H9 (cell line): ENCODE data around the gene MRAP. TPM values are rescaled to one million over a fixed set of nuclear protein-coding genes. Genes with fewer than 3 reads are reported as not detected.

Experiments
- DNase-seq: peaks from one replicate; pipeline ENCODE4 v3.0.0-alpha.2; 2017
- H2AFZ ChIP-seq: one replicate; pipeline ENCODE4 v1.6.1; 2013; ENCODE audit warnings: mild to moderate bottlenecking, low read length, control low read depth, moderate library complexity
- H2AK5ac ChIP-seq: 2 replicates; pipeline ENCODE4 v1.6.1; 2013; ENCODE audit warnings: low read length, control low read depth, mixed read lengths; ENCODE audit not compliant: insufficient read length
- H2BK120ac ChIP-seq: one replicate; pipeline ENCODE4 v1.6.1; 2013; ENCODE audit warnings: low read depth, mild to moderate bottlenecking, low read length, control low read depth, inconsistent platforms; ENCODE audit not compliant: poor library complexity, severe bottlenecking
- H2BK12ac ChIP-seq: 2 replicates; pipeline ENCODE4 v1.6.1; 2013; ENCODE audit warnings: low read length, control low read depth, mixed read lengths, low read depth; ENCODE audit not compliant: insufficient read length
- H2BK15ac ChIP-seq: 2 replicates; pipeline ENCODE4 v1.6.1; 2013; ENCODE audit warnings: low read depth, low read length, control low read depth
- H2BK20ac ChIP-seq: one replicate; pipeline ENCODE4 v1.6.1; 2013; ENCODE audit warnings: low read depth, mild to moderate bottlenecking, low read length, control low read depth, inconsistent platforms; ENCODE audit not compliant: poor library complexity, severe bottlenecking
- H2BK5ac ChIP-seq: 2 replicates; pipeline ENCODE4 v1.6.1; 2013; ENCODE audit warnings: low read length, control low read depth, mixed read lengths; ENCODE audit not compliant: insufficient read length
- H3K14ac ChIP-seq: 2 replicates; pipeline ENCODE4 v1.6.1; 2013; ENCODE audit warnings: low read length, control low read depth; ENCODE audit not compliant: insufficient read depth
- H3K18ac ChIP-seq: 2 replicates; pipeline ENCODE4 v1.6.1; 2013; ENCODE audit warnings: low read depth, mild to moderate bottlenecking, mixed read lengths, low read length, control low read depth; ENCODE audit not compliant: insufficient read length
- H3K23ac ChIP-seq: 2 replicates; pipeline ENCODE4 v1.6.1; 2013; ENCODE audit warnings: low read length, control low read depth, mixed read lengths, low read depth; ENCODE audit not compliant: insufficient read length
- H3K23me2 ChIP-seq: 2 replicates; pipeline ENCODE4 v1.6.1; 2013; ENCODE audit warnings: low read depth, mild to moderate bottlenecking, mixed read lengths, low read length, control low read depth; ENCODE audit not compliant: insufficient read length, poor library complexity, severe bottlenecking
- H3K27ac ChIP-seq: 2 replicates; pipeline ENCODE4 v1.5.1; 2013; ENCODE audit warnings: low read length, control low read depth, mixed read lengths, low read depth; ENCODE audit not compliant: insufficient read length
- H3K27me3 ChIP-seq: 2 replicates; pipeline ENCODE4 v1.6.1; 2013; ENCODE audit warnings: low read length, control low read depth, inconsistent platforms; ENCODE audit not compliant: insufficient read depth
- H3K4ac ChIP-seq: 2 replicates; pipeline ENCODE4 v1.6.1; 2013; ENCODE audit warnings: low read depth, mild to moderate bottlenecking, control low read depth, inconsistent platforms, low read length, moderate library complexity
- H3K4me1 ChIP-seq: 2 replicates; pipeline ENCODE4 v1.6.1; 2013; ENCODE audit warnings: low read length, control low read depth, inconsistent platforms; ENCODE audit not compliant: insufficient read depth
- H3K4me2 ChIP-seq: 2 replicates; pipeline ENCODE4 v1.6.1; 2013; ENCODE audit warnings: low read length, control low read depth, mixed read lengths; ENCODE audit not compliant: insufficient read length, insufficient read depth
- H3K56ac ChIP-seq: 2 replicates; pipeline ENCODE4 v1.6.1; 2013; ENCODE audit warnings: low read depth, mild to moderate bottlenecking, mixed read lengths, low read length, control low read depth; ENCODE audit not compliant: insufficient read length
- H3K79me1 ChIP-seq: 2 replicates; pipeline ENCODE4 v1.6.1; 2013; ENCODE audit warnings: low read depth, mild to moderate bottlenecking, moderate library complexity, low read length, control low read depth, inconsistent platforms; ENCODE audit not compliant: insufficient read depth, poor library complexity, severe bottlenecking
- H3K79me2 ChIP-seq: 2 replicates; pipeline ENCODE4 v1.6.1; 2013; ENCODE audit warnings: low read length, control low read depth, inconsistent platforms; ENCODE audit not compliant: insufficient read depth
- H3K9ac ChIP-seq: 2 replicates; pipeline ENCODE4 v1.6.1; 2013; ENCODE audit warnings: low read length, control low read depth, mixed read lengths; ENCODE audit not compliant: insufficient read length; ENCODE audit errors: extremely low read depth
- H3K9me3 ChIP-seq: one replicate; pipeline ENCODE4 v1.6.1; 2013; ENCODE audit warnings: low read depth, low read length, inconsistent platforms; ENCODE audit not compliant: control insufficient read depth
- H3T11ph ChIP-seq: one replicate; pipeline ENCODE4 v1.6.1; 2013; ENCODE audit warnings: mild to moderate bottlenecking, low read length, control low read depth, inconsistent platforms
- H4K20me1 ChIP-seq: one replicate; pipeline ENCODE4 v1.6.1; 2013; ENCODE audit not compliant: control insufficient read depth, insufficient read length, insufficient read depth
- H4K5ac ChIP-seq: 2 replicates; pipeline ENCODE4 v1.6.1; 2013; ENCODE audit warnings: low read depth, mild to moderate bottlenecking, mixed read lengths, low read length, control low read depth; ENCODE audit not compliant: insufficient read length
- H4K8ac ChIP-seq: replicated peaks from 2 replicates; pipeline ENCODE4 v1.6.1; 2013; ENCODE audit warnings: low read length, control low read depth, mixed read lengths, low read depth; ENCODE audit not compliant: insufficient read length
- H4K91ac ChIP-seq: 2 replicates; pipeline ENCODE4 v1.6.1; 2013; ENCODE audit warnings: low read depth, mild to moderate bottlenecking, moderate library complexity, mixed read lengths, low read length, control low read depth; ENCODE audit not compliant: insufficient read length
- H3K27ac Mint-ChIP-seq, 3 experiments: 2 replicates in 2 of 3; 3 replicates in 1 of 3; pipeline ENCODE4 v1.8.0; 2020 to 2021; ENCODE audit warnings: mixed read lengths in 3 of 3, mild to moderate bottlenecking in 1 of 3, moderate library complexity in 1 of 3
- H3K27me3 Mint-ChIP-seq: 2 replicates; pipeline ENCODE4 v1.8.0; 2021; ENCODE audit warnings: low read depth, mild to moderate bottlenecking, moderate library complexity, mixed read lengths
- H3K36me3 Mint-ChIP-seq, 3 experiments: 2 replicates in 2 of 3; 3 replicates in 1 of 3; pipeline ENCODE4 v1.8.0; 2020 to 2021; ENCODE audit warnings: low read depth in 3 of 3, mixed read lengths in 3 of 3; ENCODE audit not compliant: insufficient read depth in 1 of 3
- H3K4me1 Mint-ChIP-seq, 2 experiments: 2 replicates each; pipeline ENCODE4 v1.8.0; 2020; ENCODE audit warnings: mixed read lengths in 2 of 2
- H3K4me3 Mint-ChIP-seq, 2 experiments: 2 replicates in 1 of 2; 3 replicates in 1 of 2; pipeline ENCODE4 v1.8.0; 2020 to 2021; ENCODE audit warnings: mild to moderate bottlenecking in 2 of 2, mixed read lengths in 2 of 2, moderate library complexity in 1 of 2
- H3K9me3 Mint-ChIP-seq, 2 experiments: 2 replicates in 1 of 2; 3 replicates in 1 of 2; pipeline ENCODE4 v1.8.0; 2020; ENCODE audit warnings: mild to moderate bottlenecking in 2 of 2, mixed read lengths in 2 of 2, moderate library complexity in 1 of 2
- WGBS: extraction: QIAGEN DNeasy Blood & Tissue Kit; methylation state at CpG from one replicate; pipeline ENCODE4 v1.1.7; 2013; ENCODE audit warnings: missing lambda C conversion rate, low lambda C conversion rate, mixed read lengths; ENCODE audit not compliant: insufficient read length; ENCODE audit errors: extremely low coverage; 5-methylcytosine and 5-hydroxymethylcytosine counted together
- total RNA-seq: library from RNA; stranded (reverse); gene quantifications from 2 replicates; pipeline ENCODE4 v1.2.1, GENCODE V29; 2021
- TF ChIP-seq, protein P1 (sequence below): fragments of 200-600 bp; sonication (generic); conservative IDR thresholded peaks from 3 replicates; pipeline ENCODE4 v1.8.0; 2021; ENCODE audit warnings: antibody characterized with exemption, mild to moderate bottlenecking

Gene MRAP
- total RNA-seq, 1 experiment from 2014 or later, result not detected

DNA sequence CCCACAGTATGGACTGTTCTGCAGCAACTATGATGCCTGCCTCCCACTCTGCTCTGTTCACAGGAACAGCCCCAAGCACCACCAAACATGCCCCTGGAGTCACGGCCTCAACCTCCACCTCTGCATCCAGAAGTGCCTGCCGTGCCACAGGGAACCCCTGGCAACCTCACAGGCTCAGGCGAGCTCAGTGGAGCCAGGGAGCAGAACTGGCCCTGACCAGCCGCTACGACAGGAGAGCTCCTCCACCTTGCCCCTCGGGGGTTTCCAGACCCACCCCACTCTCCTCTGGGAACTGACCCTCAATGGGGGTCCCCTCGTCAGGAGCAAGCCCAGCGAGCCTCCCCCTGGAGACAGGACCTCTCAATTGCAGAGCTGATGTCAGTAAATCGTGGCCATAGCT is 13.0 kb downstream of the MRAP start:
- Histone ChIP-seq H3K18ac (no peak overlapping the region), H2BK12ac (no peak overlapping the region), H3K27ac (no peak overlapping the region), H2BK5ac (no peak overlapping the region), H3K56ac (no peak overlapping the region), H4K91ac (no peak overlapping the region), H3K27me3 (no peaks in the 10 kb centered on the region), H3K4me1 (no peaks in the 10 kb centered on the region), H3T11ph (no peak overlapping the region), H3K9ac (no peak overlapping the region), H3K4me2 (no peak overlapping the region), H4K8ac (no peak overlapping the region), H4K20me1 (no peaks in the 10 kb centered on the region), H2BK15ac (no peak overlapping the region), H2BK120ac (no peak overlapping the region), H2AK5ac (no peak overlapping the region), H3K23me2 (no peaks in the 10 kb centered on the region), H3K23ac (no peak overlapping the region), H2BK20ac (no peak overlapping the region), H3K4ac (no peak overlapping the region), H4K5ac (no peak overlapping the region), H2AFZ (no peak overlapping the region), H3K14ac (no peak overlapping the region), H3K9me3 (no peaks in the 10 kb centered on the region), H3K79me1 (no peaks in the 10 kb centered on the region), H3K79me2 (no peaks in the 10 kb centered on the region)
- no peaks in the 10 kb centered on the region for H3K9me3 Mint-ChIP-seq
- no peak overlapping the region for H3K4me3 Mint-ChIP-seq
- TF ChIP-seq, protein P1, sequence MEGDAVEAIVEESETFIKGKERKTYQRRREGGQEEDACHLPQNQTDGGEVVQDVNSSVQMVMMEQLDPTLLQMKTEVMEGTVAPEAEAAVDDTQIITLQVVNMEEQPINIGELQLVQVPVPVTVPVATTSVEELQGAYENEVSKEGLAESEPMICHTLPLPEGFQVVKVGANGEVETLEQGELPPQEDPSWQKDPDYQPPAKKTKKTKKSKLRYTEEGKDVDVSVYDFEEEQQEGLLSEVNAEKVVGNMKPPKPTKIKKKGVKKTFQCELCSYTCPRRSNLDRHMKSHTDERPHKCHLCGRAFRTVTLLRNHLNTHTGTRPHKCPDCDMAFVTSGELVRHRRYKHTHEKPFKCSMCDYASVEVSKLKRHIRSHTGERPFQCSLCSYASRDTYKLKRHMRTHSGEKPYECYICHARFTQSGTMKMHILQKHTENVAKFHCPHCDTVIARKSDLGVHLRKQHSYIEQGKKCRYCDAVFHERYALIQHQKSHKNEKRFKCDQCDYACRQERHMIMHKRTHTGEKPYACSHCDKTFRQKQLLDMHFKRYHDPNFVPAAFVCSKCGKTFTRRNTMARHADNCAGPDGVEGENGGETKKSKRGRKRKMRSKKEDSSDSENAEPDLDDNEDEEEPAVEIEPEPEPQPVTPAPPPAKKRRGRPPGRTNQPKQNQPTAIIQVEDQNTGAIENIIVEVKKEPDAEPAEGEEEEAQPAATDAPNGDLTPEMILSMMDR, result no peak
- DNase-seq, result no peak
- no CpG with 5 or more reads among the region's 9 CpGs for WGBS
- peaks cover 6 to 57% (median 21%) of the 10 kb centered on the region in 3 experiments for H3K36me3 Mint-ChIP-seq
- 0 out of 7 replicates have a peak overlapping the region, but pooled peaks of 1 of the 3 experiments have one; percentile 49 for H3K27ac Mint-ChIP-seq
- no peaks in the 10 kb centered on the region for H3K27me3 Mint-ChIP-seq
- peaks cover under 1% of the 10 kb centered on the region in 2 experiments; a peak in 3 of 4 replicates for H3K4me1 Mint-ChIP-seq
